ENCODE data around the gene KLHDC2. TPM values are rescaled to one million over a fixed set of nuclear protein-coding genes. Genes with fewer than 3 reads are reported as not detected.

Gene KLHDC2
- total and polyA plus RNA-seq, 2 donors (not counting 3 experiments of a cell fraction or from before 2014, with no cell fraction given): 25.2 to 29.2 TPM

- no peaks in the 10 kb centered on the region for H3K9me1 ChIP-seq (replicated peaks; ENCODE audit: control insufficient read depth, extremely low read depth, insufficient read depth, low read length)
- no peaks in the 10 kb centered on the region for H3K9me3 ChIP-seq (replicated peaks; ENCODE audit: control insufficient read depth, insufficient read depth, low read length)
- dilution Hi-C loops (cut with MboI; ENCODE audit: extremely low pct_ligation_motif_present, low sequenced_read_pairs): no loop called here
- no peaks in the 10 kb centered on the region for H4K20me1 ChIP-seq (replicated peaks; ENCODE audit: control insufficient read depth, extremely low read depth, insufficient read depth, low read length)
- ChIA-PET POLR2A (no interaction called here), CTCF (no interaction called here)
- no peaks in the 10 kb centered on the region for H3K79me2 ChIP-seq (ENCODE audit: control insufficient read depth, insufficient read depth, low read length)
- DNase-seq (ENCODE audit: low read depth, low spot score) (no peak), FAIRE-seq (no peak)
- H2AFZ ChIP-seq (ENCODE audit: low read depth, low read length): no peak overlapping the region
- no TSS peak for BruUV-seq (replicated peaks)
- peaks cover 17 to 25% of the 10 kb centered on the region in 2 experiments for H3K36me3 ChIP-seq (ENCODE audit: control insufficient read depth in 2 of 2, extremely low read depth in 1 of 2, insufficient read depth in 2 of 2, low read length in 2 of 2)
- no peaks in the 10 kb centered on the region for H3K27me3 ChIP-seq (ENCODE audit: control insufficient read depth in 2 of 2, insufficient read depth in 2 of 2, low read length in 2 of 2)
- H3K4me3 ChIP-seq (replicated peaks in 1 of 3; ENCODE audit: insufficient read depth in 1 of 3, low read depth in 1 of 3, low read length in 3 of 3): no peak overlapping the region
- no peaks in the 10 kb centered on the region for H3K4me1 ChIP-seq (ENCODE audit: control insufficient read depth, extremely low read depth, insufficient read depth, low read length)
- H3K9ac ChIP-seq (replicated peaks; ENCODE audit: extremely low read depth, insufficient read depth, low read length): no peak overlapping the region
- intact Hi-C loops (cut with micrococcal nuclease): no loop called here
- no peak overlapping the region for H3K4me2 ChIP-seq (ENCODE audit: insufficient read depth, low read length)
- TF ChIP-seq MAX (IDR thresholded peaks at IDR 0.05; ENCODE audit: insufficient read depth, insufficient read length) (no peak), GATA2 (IDR thresholded peaks at IDR 0.05; ENCODE audit: insufficient read depth, insufficient read length, low read depth, low read length) (no peak), CTCF (IDR thresholded peaks at IDR 0.05; ENCODE audit: extremely low read depth in 1 of 2, insufficient read depth in 1 of 2, low read depth in 1 of 2, low read length in 2 of 2) (no peak), POLR2A (IDR thresholded peaks at IDR 0.05; ENCODE audit: low read depth, low read length) (no peak), EZH2 (IDR thresholded peaks at IDR 0.05; ENCODE audit: borderline replicate concordance, low read depth, low read length, severe bottlenecking) (no peak), MYC (IDR thresholded peaks at IDR 0.05; ENCODE audit: low read depth, low read length) (no peak), POLR2AphosphoS5 (IDR thresholded peaks at IDR 0.05; ENCODE audit: insufficient read depth, low read depth, low read length) (no peak), JUN (IDR thresholded peaks at IDR 0.05; ENCODE audit: borderline replicate concordance, insufficient read depth, insufficient read length, low read depth) (no peak), FOS (IDR thresholded peaks at IDR 0.05; ENCODE audit: borderline replicate concordance, insufficient read depth, low read length) (no peak)
- H3K27ac ChIP-seq (ENCODE audit: insufficient read depth, low read depth, low read length): no peak overlapping the region
These were observed 28.1 kb downstream of the KLHDC2 start for GRCh38 chr14:49796025-49796424.

Measured in endothelial cell of umbilical vein (primary cell).